GDM1 (cell line): ENCODE data around the gene GYG1.
"Not testable (repeated sequence)": the region's sequence is repeated elsewhere in the genome, so short reads cannot be mapped to it uniquely, and the experiment has no call there.

Experiments
- DNase-seq: peaks from one replicate; lab custom pipeline; 2025; lab: John Stamatoyannopoulos, UW

The GYG1 gene

DNA sequence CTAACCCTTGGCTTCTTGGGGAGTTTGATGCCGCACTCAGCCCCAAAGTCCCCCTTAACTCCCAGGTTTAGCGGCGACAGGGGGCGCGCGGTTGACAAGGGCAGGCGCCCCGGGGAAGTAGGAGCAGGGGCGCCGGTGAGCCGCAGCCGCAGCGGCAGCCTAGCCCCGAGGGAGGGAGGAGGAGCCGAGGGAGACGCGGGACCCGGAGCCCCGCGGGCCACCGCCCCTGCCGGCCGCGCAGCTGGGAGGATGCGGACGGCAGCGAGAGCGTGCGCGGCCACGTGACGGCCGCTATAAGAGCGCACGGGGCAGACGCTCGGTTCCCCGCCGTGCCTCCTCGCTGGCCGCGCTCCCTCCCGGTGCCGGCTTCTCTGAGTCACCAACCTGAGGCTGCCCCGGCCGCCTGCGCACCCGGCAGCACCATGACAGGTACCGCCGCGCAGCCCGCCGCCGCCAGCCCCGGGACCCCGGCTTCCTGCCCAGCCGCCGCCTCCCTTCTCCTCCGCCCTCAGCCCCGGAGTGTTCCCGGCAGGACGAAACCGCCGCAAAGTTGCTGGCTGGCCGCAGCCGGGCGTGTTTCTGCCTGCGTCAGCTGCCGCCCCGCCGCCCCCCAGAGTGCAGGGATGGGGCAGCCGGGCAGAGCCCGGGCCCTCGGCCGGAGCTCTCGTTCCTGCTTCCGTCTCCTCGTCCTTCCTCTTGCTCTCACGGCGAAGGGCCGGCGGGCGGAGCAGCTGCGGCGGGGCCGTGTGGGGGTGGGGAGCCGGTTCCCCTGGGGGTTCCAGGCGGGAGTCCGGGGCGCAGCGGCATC is at the start of gene GYG1:
Gene GYG1, plus strand, starts transcription at position 322 of the 808 bp plus-strand sequence. Its CDS starts 101 bp downstream, at position 423.
- peak; percentile 69 for DNase-seq

DNA sequence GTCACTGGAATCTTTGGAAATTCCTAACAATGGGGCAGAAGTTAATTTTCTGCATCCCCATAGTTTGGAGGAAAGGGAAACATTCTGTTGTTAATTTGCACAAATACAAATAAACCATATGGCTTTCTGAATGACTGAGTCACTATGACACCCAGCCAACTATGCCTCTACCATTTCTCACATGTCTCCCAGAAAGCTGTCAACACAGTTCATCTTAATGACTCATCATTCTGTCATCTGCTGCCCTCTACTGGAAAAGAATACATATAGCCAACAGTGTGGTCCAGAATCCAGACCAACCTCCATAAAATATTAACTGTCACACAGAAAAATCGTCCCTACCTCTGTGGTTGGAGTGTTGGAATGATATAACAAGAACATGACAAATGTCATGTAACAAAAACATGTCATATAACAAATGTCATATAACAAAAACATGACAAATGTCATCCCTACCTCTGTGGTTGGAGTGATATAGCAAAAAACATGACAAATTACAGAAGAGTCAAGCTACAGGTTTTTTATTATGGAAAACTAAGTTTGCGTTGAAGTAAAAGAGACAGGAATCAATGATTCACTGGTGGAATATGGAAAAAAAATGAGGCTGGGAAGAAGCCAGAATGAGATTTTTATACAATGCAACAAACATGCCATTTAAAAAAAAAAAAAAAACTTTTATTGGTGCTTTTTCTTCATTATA is 47.7 kb upstream of the GYG1 start:
- DNase-seq: peak; percentile 17

DNA sequence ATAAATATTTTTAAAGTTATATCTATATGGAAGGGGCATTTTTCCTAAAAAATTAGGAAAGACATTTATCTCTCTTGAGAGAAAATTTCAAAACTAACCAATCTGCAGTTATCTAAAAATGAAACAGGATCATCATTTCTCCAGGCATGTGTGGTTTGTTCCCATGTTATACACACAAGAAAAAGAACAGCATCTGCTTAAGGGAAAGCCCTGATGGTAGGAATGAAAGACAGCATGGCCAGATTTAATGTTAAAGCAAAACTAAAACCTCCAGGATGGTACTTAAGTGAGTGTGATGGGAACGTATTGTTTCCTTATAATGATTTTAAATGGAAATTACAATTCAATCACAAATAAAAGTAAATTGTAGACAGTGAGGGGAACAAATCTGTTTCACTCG is 46.2 kb upstream of the GYG1 start:
- DNase-seq: no peak

DNA sequence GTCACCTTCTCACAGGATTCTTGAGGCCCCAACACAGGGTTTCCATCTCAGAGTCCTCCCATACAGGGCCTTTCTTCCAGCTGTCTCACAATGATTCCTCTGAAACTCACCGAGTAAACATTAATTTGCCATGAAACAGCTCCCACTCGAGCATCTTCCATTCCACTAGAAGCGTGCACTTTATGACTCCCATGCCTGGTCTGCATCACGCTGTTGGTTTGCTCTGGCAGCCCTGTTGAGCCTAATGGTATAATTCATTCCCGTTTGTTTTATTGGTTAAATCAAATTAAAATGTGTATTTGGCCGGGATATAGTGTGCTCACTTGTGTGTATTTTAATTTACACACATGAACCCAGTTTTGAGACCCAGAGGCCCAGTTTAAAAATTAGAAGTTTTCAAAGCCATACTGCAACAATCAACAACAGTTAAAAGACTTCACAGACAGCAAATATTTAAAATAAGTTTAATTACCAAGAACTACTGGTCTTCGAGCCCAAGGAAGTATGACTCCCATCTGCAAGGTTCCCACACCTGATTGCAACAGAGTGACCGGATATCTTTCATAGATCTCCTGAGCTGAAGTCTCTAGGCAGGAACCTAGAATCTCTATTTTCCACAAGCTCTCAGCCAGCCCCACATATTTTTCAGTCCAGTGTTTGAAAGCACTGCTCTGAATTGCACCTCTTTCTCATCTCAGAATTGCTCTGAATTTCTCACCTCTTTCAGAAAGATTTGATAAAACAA is 42.3 kb upstream of the GYG1 start:
- DNase-seq: no peak

DNA sequence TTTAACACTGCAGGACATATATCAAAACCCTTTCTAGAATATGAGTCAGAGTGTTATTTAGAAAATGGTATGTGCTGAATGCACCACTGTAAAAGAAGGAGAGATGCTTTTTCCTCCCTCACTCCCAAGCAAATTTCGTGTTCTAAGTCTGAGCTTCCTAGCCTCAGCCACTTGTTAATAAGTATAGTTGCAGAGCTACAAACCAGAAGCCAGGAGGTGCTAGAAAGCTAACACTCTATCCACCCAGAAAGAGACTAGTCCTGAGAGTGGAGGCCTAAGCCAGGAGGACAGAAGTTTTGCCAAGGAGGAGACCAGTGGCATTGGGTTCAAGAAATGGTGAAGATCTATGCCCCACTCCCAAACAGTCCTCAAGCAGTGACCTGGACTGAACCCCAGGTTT is 40.5 kb upstream of the GYG1 start:
- DNase-seq: no peak

DNA sequence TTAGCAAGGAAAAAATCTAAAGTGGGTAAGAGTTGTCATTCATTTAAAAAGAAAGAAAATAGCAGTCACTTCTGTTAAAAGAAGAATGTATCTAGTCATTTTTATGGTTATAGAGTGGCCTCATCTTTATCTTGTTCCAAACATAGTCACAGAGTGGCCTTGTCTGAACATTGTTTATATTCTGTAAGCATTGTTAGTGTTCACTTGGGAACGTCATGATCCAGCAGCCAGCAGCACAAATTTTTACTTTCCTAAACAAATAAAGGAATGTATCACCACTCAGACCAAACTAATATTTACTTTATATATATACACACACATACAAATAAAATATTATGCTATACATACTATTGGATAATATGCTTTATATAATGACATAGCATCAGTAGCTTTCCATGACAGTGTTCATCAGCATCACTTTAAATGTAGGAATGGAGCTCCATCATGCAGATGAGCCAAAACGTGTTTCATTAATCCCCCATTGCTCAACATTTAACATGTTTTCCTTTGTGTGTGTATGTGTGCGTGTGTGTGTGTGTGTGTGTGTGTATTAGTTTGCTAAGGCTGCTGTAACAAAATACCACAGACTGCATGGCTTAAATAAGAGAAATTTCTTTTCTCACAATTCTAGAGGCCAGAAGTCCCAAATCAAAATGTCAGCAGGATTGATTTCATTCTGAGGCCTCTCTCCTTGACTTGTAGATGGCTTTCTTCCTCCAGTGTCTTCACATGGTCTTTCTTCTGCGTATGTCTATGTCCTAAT is 39.6 kb upstream of the GYG1 start:
- DNase-seq: no peak

DNA sequence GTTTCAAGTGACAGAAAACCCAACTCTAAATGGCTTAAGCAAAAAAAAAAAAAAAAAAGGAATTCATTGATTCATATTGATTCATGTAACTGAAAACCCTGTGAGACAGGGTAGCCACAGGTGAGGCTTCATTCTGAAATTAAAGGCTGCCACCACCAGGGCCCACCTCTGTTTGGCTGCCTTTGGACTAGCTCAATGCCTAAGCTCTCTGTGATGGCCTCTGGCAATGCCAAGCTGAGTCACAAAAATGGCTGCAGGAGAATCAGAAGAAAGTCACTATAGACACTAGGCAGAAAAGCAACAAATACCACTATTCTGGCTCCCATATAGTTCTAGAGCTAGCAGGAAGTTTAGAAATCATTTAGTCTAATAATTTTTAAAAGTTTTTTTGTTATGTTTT is 38.2 kb upstream of the GYG1 start:
- no peak for DNase-seq

DNA sequence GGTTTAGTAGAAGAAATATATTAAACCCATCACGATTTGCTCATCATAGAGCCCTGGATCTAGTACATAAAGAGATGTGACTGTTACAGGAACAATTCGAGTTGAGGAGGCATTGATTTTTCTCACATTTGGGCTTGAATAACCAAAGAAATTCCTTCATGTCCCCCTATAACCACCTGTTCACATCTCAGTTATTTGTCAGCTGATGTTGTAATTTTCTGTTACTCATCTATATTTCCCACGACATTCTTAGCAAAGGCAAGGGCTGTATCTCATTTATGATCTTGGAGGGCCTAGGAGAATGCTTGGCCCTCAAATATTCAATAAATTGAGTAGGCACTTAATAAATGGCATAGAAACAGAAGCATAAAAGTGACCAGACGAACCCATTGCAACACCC is 36.4 kb upstream of the GYG1 start:
- DNase-seq: no peak

DNA sequence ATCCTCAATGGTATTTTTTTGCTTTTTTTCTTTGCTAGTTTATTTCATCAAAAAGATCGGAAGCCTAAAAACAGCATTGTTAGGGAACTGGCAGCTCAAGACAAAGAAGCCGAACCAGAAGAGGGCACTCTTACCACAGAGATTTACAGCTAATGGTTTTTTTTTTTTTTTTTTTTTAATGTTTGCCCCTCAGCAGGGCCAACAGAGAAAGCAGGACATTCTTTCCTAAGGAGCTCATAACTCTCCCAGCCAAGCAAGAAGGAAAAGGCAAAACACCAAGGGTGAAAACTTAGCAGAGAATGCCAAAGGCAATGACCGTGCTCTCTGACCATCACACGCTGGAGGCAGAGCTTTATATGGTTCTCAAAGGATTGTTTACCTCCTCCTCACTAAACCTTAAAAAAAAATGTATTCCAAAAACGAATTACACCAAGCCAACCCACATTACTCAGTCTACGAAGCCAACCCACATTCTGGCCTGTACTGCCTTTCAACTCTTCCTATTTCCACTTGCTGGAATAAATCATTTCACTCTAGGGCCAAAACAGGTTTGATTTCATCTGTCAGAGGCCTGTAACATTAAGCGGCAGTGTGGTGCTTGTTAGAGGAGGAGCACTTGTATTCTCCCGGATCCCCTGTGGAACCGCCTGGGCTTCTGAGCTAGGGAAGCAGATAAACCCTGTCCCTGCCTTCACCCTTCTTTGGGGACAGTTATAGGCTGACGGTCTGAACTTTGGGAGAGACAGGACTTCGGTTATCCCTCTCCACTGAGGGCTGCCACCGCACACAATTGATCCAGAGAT is 35.6 kb upstream of the GYG1 start:
- no peak for DNase-seq

DNA sequence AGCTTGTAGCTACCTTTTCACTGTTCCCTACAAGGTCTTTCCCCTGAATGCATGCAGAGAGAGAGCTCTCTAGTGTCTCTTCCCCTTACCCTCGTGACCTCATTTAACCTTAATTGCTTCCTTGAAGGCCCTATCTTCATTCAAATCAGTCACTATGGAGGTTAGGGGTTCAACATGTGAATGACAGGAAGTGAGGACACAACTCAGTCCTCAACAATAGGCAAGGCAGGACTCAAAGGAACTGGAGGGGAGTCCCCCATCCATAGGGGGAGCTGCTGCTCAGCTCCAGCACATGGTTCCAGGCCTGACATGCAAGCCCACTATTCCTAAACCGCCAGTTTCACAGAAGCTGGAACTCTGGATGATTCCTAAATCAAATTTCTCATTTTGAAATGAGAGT is 33.8 kb upstream of the GYG1 start:
- peak; percentile 33 for DNase-seq

DNA sequence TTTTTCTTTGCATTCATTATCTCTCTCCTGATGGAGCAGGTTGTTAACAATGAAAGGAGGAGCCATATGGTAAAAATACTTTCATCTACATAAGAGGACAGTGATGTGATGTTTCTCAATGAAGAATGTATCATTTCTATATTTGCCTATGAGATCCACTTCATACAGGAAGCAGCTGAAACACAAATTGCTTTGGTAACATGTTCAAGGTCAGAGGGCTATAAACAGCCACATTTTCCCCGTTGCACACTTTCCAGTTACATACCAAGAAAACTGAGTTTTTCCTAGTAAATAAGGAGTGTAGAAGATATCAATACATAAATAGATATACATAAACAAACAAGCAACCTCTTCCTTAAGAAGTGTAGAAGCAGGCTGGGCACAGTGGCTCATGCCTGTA is 32.6 kb upstream of the GYG1 start:
- no peak for DNase-seq

DNA sequence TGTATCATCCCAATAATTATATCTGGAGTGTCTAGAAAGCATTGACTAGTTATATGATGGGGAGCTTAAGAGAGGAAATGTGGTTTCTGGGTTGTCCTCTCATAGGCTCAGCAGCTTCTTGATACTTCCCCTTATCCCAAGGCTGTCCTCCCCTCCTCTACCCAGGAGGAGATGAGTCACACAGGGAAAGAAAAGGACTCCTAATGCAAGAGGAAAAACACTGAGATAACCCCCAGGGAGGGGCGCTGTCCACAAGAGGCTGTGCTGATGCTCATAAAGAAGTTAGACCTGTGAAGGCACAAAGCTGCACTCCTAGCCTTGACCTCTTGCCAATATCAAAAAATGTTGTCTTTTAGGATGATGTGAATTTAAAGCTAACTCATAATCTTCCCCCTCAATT is 28.8 kb upstream of the GYG1 start:
- DNase-seq: peak; percentile 52

DNA sequence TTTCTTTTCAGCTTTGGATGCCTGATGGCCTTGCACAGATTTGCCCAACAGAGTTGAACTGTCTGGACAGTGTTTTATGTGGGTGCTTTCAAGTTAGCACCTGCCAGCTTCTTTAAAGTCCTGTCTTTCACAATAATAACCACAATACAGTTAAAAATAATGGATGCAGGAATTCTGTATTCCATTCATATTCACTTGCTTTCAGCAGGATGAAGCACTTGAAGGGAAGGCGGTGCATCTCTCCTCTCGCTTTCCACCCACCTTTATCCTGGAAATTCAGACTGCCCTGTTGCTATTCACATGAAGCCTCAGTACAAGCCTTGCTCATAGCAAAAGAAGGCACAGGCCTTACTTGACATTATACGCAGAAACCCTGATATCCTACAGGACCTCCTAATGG is 26.5 kb upstream of the GYG1 start:
- DNase-seq: no peak

DNA sequence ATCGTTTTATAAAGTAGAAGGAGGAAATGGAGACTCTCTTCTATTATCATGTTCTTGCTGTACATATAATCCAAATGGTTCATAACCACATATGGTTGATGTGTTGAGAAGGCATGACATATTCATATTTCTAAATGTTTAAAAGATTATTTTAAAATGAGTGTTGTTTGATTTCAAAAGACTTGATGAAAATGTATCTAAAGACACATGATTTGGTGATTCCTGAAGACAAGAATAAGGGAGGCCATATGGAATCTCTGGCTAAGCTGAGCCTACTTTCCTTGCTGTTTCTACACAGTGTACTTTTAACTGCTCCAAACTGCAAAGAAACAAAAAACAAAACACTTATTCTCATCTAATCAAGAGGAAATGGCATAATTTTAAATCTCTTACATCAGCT is 23.0 kb upstream of the GYG1 start:
- DNase-seq: no peak

DNA sequence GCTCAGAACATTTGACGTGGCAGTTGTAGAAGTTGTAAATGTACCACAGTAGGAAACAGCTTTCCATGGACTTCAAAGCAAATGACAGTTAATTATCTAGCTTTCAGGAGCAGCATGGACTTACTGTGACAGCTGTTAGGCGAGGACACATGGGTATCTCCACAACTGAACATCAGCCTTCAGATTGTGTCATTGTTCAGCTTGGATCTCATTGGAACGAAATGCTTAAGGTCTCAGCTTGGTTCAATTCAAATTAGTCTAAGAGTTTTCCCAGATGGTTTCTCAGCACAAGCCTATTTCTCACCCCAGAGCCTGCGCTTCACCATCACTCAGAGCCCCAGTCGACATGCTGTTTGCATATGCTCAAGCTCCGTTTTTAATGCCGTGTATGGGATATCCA is 21.1 kb upstream of the GYG1 start:
- no peak for DNase-seq

DNA sequence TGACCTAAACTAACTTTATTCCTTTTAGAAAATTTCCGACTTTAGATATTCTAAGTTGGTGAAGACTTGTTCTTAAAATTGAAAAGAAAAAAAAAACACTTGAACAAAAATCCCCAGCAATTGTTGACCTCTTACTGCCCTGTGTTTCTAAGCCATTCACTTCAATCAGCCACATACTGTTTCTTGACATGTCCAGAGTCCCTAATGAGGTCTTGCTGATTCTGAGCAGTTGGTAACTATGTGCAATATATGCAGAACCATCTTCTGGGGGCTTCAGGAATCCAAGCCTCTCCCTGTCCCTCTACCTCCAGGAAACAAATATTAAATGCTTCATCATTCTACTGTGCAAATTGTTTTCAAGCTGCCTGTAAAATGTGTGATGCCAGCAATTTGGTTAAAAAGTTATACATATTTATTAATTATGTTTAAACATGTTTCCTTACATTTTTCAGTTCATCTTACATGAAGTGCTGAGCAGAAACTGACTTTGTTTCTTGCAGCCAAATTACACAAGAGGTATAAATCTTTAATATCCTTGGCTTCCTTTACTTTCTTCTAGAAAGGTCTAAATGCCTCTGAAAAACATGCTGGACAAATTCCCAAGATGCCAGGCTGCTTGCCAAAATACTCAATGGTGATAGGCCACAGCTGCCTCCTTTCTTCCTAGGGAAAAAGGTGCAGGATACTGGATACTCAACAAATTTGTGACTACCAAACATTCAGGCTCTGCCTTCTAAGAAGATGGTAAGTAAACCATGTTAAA is 19.8 kb upstream of the GYG1 start:
- no peak for DNase-seq

DNA sequence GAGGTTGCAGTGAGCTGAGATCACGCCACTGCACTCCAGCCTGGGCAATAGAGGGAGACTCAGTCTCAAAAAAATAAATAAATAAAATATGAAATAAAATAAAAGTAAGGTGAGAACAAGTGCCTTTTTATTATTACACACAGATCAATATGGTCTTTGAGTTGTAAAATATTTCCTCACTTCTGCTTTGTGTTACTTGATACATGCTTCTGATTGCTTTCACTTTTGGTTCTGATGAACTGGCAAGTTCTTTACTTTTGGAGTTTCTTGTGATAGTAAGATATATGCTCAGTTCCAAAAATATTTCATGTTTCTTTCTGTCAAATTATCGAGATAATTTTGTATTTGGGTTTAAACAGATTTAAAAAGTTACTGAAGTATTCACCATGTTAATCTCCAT is 16.6 kb upstream of the GYG1 start:
- no peak for DNase-seq

DNA sequence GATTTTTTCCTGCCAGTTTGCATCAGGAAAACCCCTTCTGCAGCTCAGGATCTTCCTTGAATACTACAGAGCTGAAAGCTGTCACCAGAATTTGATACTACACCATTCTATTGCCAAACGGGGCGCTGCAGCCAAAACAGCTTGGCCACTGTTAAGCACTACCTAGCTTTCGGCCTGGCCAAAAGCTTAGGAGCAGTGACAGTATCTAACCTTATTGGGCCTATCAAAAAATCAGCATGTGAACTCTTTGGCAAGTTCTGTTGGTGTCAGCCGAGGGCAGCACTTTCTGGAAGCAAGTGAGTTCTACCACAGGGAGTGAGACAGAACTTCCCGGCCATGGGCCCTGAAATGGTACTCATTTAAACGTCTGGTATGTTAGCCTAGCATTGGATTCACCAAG is 16.1 kb upstream of the GYG1 start:
- DNase-seq: no peak

DNA sequence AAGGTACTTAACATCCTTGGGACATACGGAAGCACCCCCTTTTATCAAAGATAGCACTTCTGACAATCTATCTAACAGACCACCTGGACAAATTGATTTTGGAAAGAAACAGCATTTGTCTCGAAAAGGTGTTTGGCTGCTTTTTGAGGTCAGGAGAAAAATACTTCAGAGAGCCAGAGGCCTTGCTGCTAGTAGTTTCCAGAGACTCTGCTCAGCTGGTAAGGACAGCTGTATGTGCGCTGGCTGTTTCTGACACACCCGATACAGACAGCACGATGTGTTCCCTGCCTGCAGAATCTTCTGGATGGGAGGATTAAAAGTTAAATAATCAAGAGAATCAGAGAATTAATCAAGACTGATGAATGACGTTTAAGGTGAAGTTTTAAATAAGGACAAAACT is 15.6 kb upstream of the GYG1 start:
- no peak for DNase-seq

DNA sequence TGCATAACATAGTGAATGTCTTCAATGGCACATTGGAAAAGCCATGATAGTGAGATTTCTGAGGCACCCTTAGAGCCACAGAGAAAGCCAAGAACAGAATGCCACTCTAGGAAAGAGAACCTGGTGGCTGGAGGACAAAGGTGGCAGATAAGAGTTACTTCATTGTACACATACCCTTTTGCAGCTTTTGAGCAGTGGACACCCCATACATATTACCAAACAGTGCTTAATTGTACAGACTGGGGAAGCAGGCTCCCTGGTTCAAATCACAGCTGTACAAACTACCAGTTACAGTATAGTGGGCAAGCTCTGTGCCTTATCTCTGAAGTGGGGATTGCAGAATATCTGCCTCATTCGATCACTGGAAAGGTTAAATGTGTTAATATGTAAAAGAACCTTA is 10.1 kb upstream of the GYG1 start:
- DNase-seq: no peak

DNA sequence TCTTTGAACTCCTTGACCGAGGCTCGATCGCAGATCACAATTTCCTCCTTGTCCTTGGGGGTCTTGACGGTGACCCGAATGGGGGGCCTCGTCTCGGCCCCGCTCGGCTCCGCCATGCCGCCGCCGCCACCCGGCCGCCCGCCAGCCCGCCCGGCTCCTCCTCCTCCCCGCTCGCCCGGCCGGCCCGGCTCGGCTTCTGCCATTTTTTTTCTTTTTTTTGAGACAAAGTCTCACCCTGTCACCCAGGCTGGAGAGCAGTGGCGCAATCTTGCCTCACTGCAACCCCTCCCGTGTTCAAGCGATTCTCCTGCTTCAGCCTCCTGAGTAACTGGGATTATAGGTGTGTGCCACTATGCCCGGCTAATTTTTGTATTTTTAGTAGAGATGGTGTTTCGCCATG is 3.8 kb upstream of the GYG1 start:
- DNase-seq: not testable (repeated sequence)
